Activated T-helper 17 cell treated with anti-CD3 and anti-CD28 coated beads, Interleukin-2, amount 50 U/mL, for 72 hours (primary cell): ENCODE data around the gene GAS7. TPM values are rescaled to one million over a fixed set of nuclear protein-coding genes. Genes with fewer than 3 reads are reported as not detected.

ENCODE experiments used
- ATAC-seq: fragments of 150-1000 bp; cut with Tn5 transposase; replicated peaks from 2 replicates; pipeline ENCODE4 v1.10.0; 2021; ENCODE audit warnings: mild to moderate bottlenecking, moderate library complexity
- H3K27ac Mint-ChIP-seq: one replicate; pipeline ENCODE4 v1.8.0; 2022; ENCODE audit warnings: mixed read lengths
- H3K27me3 Mint-ChIP-seq: one replicate; pipeline ENCODE4 v1.8.0; 2022; ENCODE audit warnings: mixed read lengths
- H3K36me3 Mint-ChIP-seq: one replicate; pipeline ENCODE4 v1.8.0; 2022; ENCODE audit warnings: low read depth, mild to moderate bottlenecking, mixed read lengths
- H3K4me1 Mint-ChIP-seq: one replicate; pipeline ENCODE4 v1.8.0; 2022; ENCODE audit warnings: mixed read lengths
- H3K4me3 Mint-ChIP-seq: one replicate; pipeline ENCODE4 v1.8.0; 2022; ENCODE audit warnings: mild to moderate bottlenecking, mixed read lengths
- H3K9me3 Mint-ChIP-seq: one replicate; pipeline ENCODE4 v1.8.0; 2022; ENCODE audit warnings: mixed read lengths
- total RNA-seq, 2 donors: library from RNA; stranded (reverse); gene quantifications; one replicate each; pipeline ENCODE4 v1.2.3, GENCODE V29; 2022

GAS7 gene
- total RNA-seq, 2 donors from 2014 or later = 0.42 to 0.43 TPM

DNA sequence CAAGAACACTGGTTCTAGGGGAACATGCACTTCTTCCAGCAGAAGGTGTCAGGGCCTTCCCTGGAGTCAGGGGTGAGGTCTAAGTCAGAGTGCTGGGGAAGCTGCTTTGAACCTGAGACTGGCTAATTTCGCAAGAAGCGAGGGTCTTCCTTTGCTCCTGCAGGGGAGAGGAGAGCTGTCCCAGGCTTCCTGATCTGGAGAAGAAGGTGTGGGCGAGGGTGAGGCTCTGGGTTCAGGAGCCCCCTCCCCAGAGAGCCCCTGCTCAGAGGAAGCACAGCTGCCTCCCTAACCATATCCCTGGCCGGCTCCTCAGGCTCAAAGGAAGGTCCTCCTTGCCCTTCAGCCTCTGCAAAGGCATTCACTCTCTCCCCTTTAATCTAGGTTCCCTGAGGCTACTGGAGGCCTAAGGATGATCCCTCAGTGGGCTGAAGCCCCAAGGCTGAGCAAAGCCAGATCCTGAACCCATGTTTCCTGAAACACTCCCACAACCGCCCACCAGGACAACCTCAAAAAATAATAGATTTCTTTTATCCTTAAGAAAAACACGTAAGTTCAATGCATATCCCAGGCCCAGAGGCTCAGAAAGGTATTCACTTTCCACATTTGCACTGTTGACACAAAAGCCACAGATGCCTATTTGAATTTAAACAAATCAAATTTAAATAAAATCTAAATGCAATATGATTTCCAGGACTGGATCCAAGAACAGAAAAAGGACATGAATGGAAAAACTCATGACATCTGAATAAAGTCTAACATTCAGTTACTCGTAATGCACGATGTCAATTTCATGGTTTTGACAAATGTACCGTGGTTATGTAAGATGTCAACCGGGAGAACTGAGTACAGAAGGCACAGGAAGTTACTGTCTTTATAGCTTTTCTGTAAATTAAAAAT, 221.9 kb downstream of the GAS7 start:
- Mint-ChIP-seq H3K27me3 (peaks cover 4% of the 10 kb centered on the region), H3K27ac (no peak overlapping the region), H3K4me1 (no peaks in the 10 kb centered on the region), H3K36me3 (no peaks in the 10 kb centered on the region), H3K9me3 (no peaks in the 10 kb centered on the region), H3K4me3 (no peak overlapping the region)
- no peak for ATAC-seq

DNA sequence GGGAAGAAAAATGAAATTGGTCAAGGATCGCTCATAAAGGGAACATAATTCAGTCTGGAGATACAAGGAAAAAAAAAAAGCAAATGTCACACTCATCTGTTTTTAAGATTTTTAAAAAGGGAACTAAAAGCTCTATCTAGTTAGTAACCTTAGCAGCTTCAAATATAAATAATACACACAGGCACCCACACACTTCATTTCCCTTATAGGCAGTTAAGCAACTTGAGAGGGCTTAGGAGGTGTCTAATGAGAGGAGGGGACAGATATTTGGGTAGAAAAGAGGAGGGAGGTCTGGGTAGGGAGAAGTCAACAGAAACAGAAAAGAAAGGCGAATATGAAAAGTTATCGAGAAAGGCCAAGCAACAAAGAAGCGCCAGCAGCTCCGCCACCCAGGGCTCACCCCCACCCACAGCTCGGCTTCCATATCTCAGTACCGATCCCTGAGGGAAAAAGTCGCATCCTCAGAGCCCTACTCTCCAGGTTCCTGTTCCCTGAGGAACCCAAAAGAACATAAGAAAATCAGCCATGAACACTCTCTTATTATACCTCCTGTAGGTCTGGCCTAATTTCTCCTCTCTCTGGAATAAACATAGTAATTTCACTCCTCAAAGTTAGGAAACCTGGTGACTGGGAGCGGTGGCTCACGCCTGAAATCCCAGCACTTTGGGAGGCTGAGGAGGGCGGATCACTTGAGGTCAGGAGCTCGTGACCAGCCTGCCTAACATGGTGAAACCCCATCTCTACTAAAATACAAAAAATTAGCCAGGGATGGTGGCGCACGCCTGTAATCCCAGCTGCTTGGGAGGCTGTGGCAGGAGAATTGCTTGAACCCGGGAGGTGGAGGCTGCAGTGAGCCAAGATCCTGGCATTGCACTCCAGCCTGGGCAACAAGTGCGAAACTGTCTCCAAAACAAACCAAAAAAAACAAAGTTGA, 223.7 kb downstream of the GAS7 start:
- H3K27ac Mint-ChIP-seq = no peak overlapping the region
- H3K36me3 Mint-ChIP-seq = no peaks in the 10 kb centered on the region
- H3K9me3 Mint-ChIP-seq = no peaks in the 10 kb centered on the region
- no peak overlapping the region for H3K4me3 Mint-ChIP-seq
- ATAC-seq = no peak
- no peaks in the 10 kb centered on the region for H3K4me1 Mint-ChIP-seq
- H3K27me3 Mint-ChIP-seq = peaks cover 9% of the 10 kb centered on the region

DNA sequence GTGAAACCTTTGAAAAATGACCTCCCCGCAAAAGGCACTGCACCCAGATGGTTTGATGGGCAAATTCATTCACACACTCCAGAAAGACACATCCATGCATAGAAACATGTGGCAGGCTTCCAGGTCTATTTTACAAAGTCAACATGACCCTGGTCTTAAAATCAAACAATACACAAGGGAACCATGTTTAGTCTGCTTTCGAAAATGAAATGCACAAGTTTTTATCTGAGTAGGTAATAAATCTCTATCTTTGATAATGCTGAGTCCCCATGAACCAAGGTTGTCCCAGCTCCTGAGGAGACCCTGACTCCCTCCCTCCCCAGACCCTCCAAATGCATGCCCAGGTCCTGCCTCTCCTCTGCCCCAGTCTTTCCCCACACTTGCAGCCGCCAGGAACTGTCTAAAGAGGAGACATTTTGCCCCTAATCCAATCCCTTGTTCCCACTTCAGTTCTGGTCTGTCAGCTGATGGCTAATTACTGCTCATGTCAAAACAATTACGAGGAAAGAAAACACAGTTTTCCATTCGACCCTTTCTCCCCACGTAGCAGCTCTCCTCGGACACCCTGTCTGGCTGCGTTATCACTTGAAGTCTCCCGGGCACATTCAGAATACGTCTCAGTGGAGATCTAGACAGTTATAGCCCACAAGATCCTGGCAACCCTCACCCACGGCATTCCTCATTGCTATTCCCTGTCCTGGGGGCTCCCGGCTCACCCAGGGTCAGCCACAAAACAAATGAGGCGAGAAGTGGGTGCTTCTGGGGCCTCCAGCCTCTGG, 224.5 kb downstream of the GAS7 start:
- no peaks in the 10 kb centered on the region for H3K9me3 Mint-ChIP-seq
- no peaks in the 10 kb centered on the region for H3K36me3 Mint-ChIP-seq
- no peak for ATAC-seq
- H3K4me3 Mint-ChIP-seq = no peak overlapping the region
- H3K4me1 Mint-ChIP-seq = no peaks in the 10 kb centered on the region
- H3K27me3 Mint-ChIP-seq = peaks cover 10% of the 10 kb centered on the region
- no peak overlapping the region for H3K27ac Mint-ChIP-seq

DNA sequence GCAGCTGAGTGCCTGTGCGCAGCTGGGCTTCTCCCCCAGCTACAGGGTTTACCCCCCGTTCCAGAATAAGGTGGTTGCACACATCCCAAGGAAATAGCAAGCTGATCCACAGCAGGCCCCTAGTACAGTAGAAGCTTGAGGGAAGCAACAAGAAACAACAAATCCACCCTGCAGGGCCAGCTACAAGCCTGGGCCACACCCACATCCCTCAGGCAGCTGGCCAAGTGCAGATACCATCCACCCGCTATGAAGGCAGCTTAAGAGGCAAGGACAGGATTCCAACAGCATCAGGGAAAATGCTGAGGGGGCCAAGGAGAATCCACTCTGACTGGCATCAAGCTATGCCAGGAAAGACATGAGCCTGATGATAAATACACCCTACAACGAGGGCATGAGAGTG, 226.4 kb downstream of the GAS7 start:
- H3K27ac Mint-ChIP-seq = no peak overlapping the region
- peaks cover 10% of the 10 kb centered on the region for H3K27me3 Mint-ChIP-seq
- ATAC-seq = no peak
- no peaks in the 10 kb centered on the region for H3K36me3 Mint-ChIP-seq
- H3K9me3 Mint-ChIP-seq = no peaks in the 10 kb centered on the region
- H3K4me1 Mint-ChIP-seq = no peaks in the 10 kb centered on the region
- no peak overlapping the region for H3K4me3 Mint-ChIP-seq

DNA sequence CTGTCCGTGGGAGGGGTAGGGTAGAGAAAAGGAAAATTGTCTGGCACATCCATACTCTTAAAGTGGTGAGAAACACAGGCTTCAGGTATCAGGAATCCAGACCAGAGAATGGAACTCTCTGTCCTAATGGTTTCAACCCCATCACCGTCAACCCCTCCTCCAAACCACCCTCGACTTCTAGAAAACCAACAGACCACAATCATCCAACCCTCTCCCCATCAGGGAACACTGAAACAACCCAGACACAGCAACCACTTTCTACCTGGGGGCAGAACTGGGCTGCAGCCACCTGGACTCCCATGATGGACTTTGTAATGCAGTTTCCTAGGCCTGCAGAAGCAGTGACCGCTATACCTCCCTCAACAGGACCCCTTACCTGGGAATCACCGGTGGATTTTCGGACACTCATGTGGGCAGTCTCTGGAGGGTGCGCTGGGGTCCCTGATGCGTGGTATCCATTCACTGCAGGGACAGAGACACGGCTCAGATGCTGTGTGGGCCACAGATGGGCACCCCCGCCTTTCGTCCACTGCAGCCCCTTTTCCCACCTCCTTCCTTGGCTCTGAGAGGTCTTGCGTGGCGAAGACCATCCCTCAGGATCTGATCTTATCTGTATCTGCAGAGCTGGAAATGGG, 229.0 kb downstream of the GAS7 start:
- H3K36me3 Mint-ChIP-seq = no peaks in the 10 kb centered on the region
- H3K9me3 Mint-ChIP-seq = peaks cover 3% of the 10 kb centered on the region
- no peak overlapping the region for H3K27ac Mint-ChIP-seq
- peaks cover 16% of the 10 kb centered on the region for H3K27me3 Mint-ChIP-seq
- H3K4me1 Mint-ChIP-seq = no peaks in the 10 kb centered on the region
- H3K4me3 Mint-ChIP-seq = no peak overlapping the region
- ATAC-seq = no peak

DNA sequence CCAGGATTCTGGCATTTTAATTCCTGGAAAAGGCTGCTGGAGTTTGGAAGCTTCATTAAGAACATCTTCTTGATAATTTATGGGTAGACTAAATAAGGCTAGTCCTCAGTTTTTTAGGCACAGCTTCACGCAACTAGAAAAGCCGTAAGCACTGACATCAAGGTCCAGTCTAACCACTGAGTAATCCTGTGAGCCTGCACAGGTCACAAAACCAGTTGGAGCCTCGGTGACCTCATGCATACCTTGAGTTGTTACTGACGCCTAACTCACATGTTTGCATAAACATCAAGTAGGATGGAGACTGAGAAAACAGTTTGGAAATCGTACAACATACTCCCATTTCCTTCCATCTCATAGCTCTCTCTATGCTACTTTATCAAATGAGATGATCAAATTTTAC, 229.5 kb downstream of the GAS7 start:
- ATAC-seq = no peak
- H3K27ac Mint-ChIP-seq = no peak overlapping the region
- no peaks in the 10 kb centered on the region for H3K36me3 Mint-ChIP-seq
- H3K27me3 Mint-ChIP-seq = peaks cover 17% of the 10 kb centered on the region
- peaks cover 3% of the 10 kb centered on the region for H3K9me3 Mint-ChIP-seq
- no peak overlapping the region for H3K4me3 Mint-ChIP-seq
- no peaks in the 10 kb centered on the region for H3K4me1 Mint-ChIP-seq

DNA sequence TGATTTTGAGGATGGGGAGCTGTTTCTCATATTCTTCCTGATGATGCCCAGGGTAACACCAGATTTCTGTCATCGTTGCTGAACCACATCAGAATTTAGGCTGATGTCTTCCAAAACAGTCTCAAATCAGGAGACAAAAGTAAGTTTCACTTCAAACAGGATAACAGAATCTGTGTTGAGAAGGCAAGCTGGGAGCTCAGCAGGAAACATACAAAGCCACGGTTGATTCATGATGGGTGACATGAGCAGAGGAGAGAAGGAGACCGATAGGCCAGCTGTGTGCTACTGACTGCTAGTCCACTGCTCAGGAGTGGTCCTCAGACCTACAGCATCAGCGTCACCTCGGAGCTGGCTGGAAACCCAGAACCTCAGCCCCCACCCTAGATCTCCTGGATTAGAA, 230.4 kb downstream of the GAS7 start:
- H3K4me3 Mint-ChIP-seq = no peak overlapping the region
- peaks cover 3% of the 10 kb centered on the region for H3K9me3 Mint-ChIP-seq
- H3K27me3 Mint-ChIP-seq = peaks cover 19% of the 10 kb centered on the region
- no peak for ATAC-seq
- no peaks in the 10 kb centered on the region for H3K36me3 Mint-ChIP-seq
- no peak overlapping the region for H3K27ac Mint-ChIP-seq
- H3K4me1 Mint-ChIP-seq = no peaks in the 10 kb centered on the region

DNA sequence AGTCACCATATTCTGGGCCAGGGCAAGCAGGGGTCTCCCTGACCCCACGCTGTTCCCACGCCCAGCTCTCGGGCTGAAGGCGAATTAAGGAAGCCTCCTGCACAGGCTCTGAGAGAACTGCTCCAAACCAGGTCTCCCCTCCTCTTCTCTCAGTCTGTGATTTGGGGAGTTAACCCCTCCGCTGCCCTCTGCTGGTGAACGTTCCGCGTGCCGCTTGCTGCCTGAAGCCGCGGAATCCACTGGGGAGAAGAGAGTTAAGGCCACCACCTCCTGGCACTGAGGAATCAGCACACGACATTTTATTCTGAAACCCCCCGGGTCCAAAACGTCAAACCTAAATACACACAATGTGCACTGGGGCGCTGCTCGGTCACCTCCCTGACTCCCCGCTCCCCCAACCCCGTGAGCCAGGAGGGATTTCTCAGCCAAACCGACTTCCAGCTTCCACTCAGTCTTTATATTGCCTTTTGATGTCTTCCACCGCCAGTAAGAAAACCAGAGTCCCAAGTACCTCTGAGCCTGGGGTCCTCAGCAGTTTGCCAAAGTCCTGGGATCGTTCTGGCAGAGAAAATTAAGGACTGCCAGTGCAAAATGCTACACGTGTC, 238.9 kb downstream of the GAS7 start:
- Mint-ChIP-seq H3K4me3 (no peak overlapping the region), H3K27ac (no peak overlapping the region), H3K27me3 (peaks cover 13% of the 10 kb centered on the region), H3K36me3 (no peaks in the 10 kb centered on the region), H3K9me3 (no peaks in the 10 kb centered on the region), H3K4me1 (no peaks in the 10 kb centered on the region)
- ATAC-seq = no peak

DNA sequence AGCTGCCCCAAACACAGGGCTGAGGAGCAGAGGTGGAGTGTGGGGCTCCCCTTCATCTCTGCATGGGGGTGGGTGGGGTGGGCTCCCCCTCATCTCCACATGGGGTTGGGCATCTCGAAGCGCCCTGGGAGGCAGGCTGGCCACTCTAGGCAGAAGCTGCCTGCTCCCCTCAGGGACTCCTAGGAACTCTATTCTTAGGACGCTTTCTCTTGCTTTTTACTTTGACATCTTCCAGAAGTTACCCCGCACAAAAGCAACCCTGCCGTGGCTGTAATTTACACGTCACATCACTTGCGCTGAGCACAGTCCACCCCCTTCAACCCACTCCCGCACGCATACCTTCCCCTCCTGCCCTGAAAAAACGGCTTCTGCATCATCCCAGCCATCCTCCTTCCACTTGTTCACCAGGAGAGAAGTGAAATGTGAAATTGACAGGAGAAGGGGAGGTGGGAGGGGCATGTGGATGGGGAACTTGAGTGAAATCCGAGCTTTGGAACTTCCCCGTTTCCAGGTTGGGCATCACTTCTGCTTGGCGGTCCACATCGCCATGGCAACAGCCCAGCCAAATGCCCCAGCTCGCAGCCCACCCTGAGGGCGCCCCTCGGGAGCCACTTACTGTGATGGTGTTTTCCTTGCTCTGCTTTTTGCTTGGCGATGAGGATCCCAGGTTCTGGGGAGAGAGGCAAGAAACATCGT, 239.7 kb downstream of the GAS7 start:
- no peak for ATAC-seq
- no peaks in the 10 kb centered on the region for H3K9me3 Mint-ChIP-seq
- H3K4me1 Mint-ChIP-seq = no peaks in the 10 kb centered on the region
- peaks cover 12% of the 10 kb centered on the region for H3K27me3 Mint-ChIP-seq
- no peak overlapping the region for H3K27ac Mint-ChIP-seq
- no peak overlapping the region for H3K4me3 Mint-ChIP-seq
- no peaks in the 10 kb centered on the region for H3K36me3 Mint-ChIP-seq

DNA sequence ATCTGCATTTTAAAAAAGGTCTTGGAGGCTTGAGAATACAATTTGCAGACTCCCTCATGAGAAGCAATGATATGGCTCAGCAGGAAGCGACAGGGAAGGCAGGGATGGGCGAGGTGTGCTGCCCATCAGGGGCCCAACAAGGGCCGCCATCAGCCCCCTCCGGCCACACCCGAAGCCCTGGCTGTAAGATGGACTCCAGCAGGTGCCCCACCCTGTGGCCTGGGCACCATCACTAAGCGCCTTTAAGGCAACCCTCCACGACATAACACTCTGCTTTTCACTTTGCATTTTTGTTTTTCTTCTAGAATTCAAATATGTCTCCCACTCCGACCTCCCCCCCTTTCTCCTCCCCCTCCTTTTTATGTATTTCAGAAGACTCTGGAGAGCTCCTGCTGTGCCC, 241.2 kb downstream of the GAS7 start:
- no peak overlapping the region for H3K27ac Mint-ChIP-seq
- H3K36me3 Mint-ChIP-seq = no peaks in the 10 kb centered on the region
- ATAC-seq = no peak
- peaks cover 9% of the 10 kb centered on the region for H3K27me3 Mint-ChIP-seq
- no peaks in the 10 kb centered on the region for H3K9me3 Mint-ChIP-seq
- H3K4me1 Mint-ChIP-seq = no peaks in the 10 kb centered on the region
- no peak overlapping the region for H3K4me3 Mint-ChIP-seq

DNA sequence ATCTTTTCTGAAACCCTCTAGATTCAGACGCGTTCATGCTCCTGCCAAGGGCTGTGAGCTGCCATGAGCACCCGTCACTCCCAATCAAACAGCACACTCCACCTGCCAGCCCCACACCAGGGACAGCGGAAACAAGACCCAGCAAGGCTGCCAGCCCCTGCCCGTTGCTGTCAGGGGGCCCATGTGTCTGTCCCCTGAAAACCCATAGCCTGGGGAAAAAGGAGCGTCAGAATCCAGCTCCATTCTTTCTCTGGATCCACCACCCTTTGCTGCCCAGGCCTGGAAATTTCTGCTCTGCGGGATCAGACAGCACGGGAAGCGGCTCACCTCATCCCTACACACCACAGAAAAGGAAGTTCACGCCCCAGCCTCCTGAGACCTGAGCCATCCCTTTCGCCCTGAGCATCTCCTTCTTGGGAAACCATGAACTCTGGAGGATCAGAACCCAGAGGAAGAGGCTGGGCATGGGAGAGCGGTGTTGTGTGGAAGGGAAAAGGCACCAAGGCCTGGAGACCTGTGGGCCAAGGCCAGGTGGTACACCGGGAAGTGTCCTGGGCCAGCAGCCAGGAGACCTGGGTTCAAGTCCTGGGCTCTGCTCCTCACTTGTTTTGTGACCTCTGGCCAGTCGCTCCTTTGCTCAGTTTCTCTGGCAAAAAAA, 241.8 kb downstream of the GAS7 start:
- no peaks in the 10 kb centered on the region for H3K9me3 Mint-ChIP-seq
- H3K4me1 Mint-ChIP-seq = no peaks in the 10 kb centered on the region
- H3K27ac Mint-ChIP-seq = no peak overlapping the region
- no peak for ATAC-seq
- peaks cover 9% of the 10 kb centered on the region for H3K27me3 Mint-ChIP-seq
- no peak overlapping the region for H3K4me3 Mint-ChIP-seq
- no peaks in the 10 kb centered on the region for H3K36me3 Mint-ChIP-seq

DNA sequence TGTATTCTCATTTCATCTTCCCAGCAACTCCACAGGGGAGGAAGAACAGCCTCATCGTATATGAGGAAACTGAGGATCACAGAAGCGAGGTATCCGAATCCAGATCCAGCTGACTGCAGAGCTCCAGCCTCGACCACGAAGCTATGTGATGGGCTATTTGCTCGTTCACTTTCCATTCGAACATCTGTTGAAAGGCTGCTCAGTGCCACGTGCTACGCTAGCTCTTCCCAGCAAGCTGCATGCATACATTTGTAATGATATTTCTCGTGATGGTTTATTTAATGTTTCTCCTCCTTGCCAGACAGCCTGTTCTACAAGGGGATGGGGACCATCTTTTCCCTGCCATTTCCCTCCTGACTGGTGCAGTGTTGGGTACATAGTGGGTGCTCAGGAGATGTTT, 244.9 kb downstream of the GAS7 start:
- Mint-ChIP-seq H3K27me3 (no peaks in the 10 kb centered on the region), H3K9me3 (no peaks in the 10 kb centered on the region), H3K4me3 (no peak overlapping the region), H3K27ac (no peak overlapping the region), H3K36me3 (no peaks in the 10 kb centered on the region), H3K4me1 (no peaks in the 10 kb centered on the region)
- no peak for ATAC-seq

DNA sequence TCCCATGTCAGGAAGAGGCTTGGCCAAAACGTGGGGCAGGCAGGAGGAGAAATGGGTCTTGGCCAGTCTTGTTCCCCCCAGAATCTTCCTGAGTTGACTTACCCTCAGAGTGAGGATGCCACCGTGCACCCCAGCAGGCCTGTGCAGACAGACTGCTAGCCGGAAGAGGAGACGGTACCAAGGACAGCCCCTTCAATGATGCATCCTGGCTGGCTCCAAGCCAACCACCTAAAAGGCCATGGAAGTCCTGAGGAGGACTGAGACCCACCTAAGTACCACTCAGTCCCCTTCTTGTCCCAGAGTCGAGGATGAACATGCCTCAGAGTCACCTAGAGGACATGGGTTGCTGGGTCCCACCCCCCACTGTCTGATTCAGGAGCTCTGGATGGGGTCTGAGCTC, 246.6 kb downstream of the GAS7 start:
- no peaks in the 10 kb centered on the region for H3K9me3 Mint-ChIP-seq
- no peak for ATAC-seq
- no peak overlapping the region for H3K27ac Mint-ChIP-seq
- no peak overlapping the region for H3K4me3 Mint-ChIP-seq
- no peaks in the 10 kb centered on the region for H3K27me3 Mint-ChIP-seq
- no peaks in the 10 kb centered on the region for H3K4me1 Mint-ChIP-seq
- H3K36me3 Mint-ChIP-seq = no peaks in the 10 kb centered on the region
